GM21360 (cell line): ENCODE results near the gene CPA4.
"Not testable (repeated sequence)": the region's sequence is repeated elsewhere in the genome, so short reads cannot be mapped to it uniquely, and the experiment has no call there.

ENCODE experiments used
- ATAC-seq: cut with Tn5 transposase; IDR thresholded peaks from one replicate; pipeline ENCODE4 v1.9.1; 2021; ENCODE audit warnings: mild to moderate bottlenecking, moderate library complexity; ENCODE audit not compliant: unreplicated experiment

Gene CPA4, protein sequence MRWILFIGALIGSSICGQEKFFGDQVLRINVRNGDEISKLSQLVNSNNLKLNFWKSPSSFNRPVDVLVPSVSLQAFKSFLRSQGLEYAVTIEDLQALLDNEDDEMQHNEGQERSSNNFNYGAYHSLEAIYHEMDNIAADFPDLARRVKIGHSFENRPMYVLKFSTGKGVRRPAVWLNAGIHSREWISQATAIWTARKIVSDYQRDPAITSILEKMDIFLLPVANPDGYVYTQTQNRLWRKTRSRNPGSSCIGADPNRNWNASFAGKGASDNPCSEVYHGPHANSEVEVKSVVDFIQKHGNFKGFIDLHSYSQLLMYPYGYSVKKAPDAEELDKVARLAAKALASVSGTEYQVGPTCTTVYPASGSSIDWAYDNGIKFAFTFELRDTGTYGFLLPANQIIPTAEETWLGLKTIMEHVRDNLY

GRCh38 chr7:130292682-130293257 lies at the start of gene CPA4:
Gene CPA4, plus strand, starts transcription at chr7:130293161. Its CDS starts 20 bp downstream, at chr7:130293181.
- ATAC-seq = no peak

DNA sequence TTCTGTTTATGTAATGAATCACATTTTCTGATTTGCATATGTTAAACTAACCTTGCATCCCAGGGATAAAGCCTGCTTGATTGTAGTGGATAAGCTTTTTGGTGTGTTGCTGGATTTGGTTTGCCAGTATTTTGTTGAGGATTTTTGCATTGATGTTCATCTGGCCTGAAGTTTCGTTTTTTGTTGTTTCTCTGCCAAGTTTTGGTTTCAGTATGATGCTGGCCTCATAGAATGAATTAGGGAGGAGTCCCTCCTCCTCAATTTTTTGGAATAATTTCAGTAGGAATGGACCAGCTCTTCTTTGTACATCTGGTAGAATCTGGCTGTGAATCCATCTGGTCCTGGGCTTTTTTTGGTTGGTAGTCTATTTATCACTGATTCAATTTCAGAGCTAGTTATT lies 49.5 kb upstream of the CPA4 start:
- not testable (repeated sequence) for ATAC-seq

- ATAC-seq = not testable (repeated sequence)
Observed at GRCh38 chr7:130246491-130246890, 46.5 kb upstream of the CPA4 start.

GRCh38 chr7:130248842-130249241 lies 44.1 kb upstream of the CPA4 start:
- ATAC-seq = not testable (repeated sequence)

GRCh38 chr7:130249626-130250025 lies 43.3 kb upstream of the CPA4 start:
- ATAC-seq = not testable (repeated sequence)

- no peak for ATAC-seq
Observed at GRCh38 chr7:130254555-130254954, 38.4 kb upstream of the CPA4 start.

GRCh38 chr7:130256704-130257103 lies 36.3 kb upstream of the CPA4 start:
- no peak for ATAC-seq

DNA sequence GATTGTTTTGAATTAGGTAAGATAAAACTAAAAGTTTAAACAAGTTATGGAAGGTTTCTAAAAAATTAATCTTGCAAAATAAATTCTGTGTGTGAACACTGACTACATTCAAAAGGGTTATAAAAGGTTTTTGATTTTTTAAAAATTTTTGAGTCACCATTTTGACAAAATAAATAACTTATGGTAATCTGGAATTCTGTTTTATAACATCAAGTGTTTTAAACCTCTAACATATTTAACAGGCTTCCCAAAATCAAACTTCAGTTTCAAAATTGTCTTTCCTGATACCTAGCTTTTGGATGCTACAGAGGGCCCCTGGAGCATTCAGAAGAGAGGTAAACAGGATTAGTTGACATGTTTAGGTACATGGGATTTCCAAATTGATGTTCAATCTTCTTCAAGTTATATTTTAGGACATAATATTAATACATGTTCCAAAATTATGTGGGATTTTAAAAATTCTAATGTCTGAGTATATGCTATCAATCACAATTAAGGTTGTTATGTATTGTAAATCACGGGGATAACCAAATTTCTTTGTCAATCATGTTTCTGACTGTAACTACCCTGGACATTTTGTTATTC lies 34.4 kb upstream of the CPA4 start:
- ATAC-seq = no peak

DNA sequence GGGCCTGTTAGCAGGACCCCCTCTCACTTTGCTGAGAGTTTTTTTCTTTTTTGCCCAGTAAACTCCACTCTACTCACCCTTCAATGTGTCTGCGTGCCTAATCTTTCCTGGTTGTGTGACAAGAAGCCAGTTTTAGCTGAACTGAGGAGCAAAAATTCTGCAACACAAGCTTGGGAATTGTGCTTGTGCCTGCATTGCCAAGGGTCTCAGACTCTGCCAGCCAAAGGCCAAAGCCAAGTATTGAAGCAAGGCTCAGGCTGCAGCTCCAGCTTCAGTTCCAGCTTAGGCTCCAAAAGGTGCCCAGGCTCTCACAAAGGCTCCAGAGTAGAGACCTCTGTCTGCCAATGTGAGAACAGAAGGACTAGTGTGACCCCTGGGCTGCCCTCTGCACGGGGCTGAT lies 30.5 kb upstream of the CPA4 start:
- ATAC-seq = no peak

DNA sequence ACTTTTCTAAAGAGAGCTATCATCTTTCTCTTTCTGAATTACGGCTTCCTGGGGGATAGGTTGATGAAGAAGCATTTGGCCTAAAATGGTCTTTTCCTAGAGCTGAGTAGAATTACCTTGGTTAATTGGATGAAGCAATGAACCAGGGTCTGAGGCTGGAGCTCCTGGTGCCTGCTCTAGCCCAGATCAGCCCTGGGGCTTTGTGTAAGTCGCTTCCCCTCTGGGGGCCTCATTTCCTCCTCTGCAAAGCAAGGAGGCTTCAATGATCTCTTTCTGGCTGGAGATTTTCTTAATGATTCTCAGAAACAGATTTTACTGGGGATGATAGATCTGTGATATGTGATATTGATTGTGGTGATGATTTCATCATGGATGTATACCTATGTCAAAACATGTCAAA lies 29.8 kb upstream of the CPA4 start:
- no peak for ATAC-seq

DNA sequence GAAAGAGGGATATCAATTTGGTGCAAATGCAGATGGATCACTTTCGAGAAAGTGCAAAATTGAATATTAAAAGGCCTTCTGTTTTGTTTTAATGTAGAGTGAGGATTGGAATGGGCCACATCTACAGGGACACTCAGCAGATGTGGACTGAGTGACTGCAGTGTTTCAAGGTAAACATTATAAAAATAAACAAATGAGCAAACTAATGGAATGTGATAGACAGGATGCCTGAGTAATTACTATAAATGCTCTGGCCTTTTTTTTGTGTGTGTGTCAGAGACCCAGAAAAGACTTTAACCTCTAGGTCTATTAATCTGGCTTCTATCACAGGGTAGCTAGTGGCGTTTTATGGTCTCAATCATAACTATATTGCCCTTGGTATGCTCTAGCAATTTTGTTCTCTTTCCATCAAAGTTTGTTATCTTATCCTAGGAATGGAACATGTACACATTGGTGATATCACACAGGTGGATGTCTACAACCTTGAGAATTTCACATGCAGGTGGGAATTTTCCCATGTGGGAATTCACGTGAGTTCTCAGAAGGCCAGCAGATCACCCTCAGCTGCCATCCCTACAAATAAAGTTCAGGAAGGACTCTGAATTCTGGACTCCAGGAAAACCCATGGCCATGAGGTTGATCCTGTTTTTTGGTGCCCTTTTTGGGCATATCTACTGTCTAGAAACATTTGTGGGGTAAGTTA lies 26.6 kb upstream of the CPA4 start, which contains the start of gene CPA2:
Gene CPA2 (plus strand): TSS at position 606 of the 703 bp plus-strand sequence. CDS start 19 bp downstream, at position 625.
- ATAC-seq = no peak

- ATAC-seq = no peak
Observed at GRCh38 chr7:130266961-130267321, 26.0 kb upstream of the CPA4 start.

- no peak for ATAC-seq
Observed at GRCh38 chr7:130268463-130269317, 24.3 kb upstream of the CPA4 start.

- ATAC-seq = no peak
Observed at GRCh38 chr7:130269318-130269694, 23.7 kb upstream of the CPA4 start.

- ATAC-seq = no peak
Observed at GRCh38 chr7:130270947-130271800, 21.8 kb upstream of the CPA4 start.

- no peak for ATAC-seq
Observed at GRCh38 chr7:130272381-130273080, 20.4 kb upstream of the CPA4 start.

GRCh38 chr7:130273081-130273932 lies 19.7 kb upstream of the CPA4 start:
- ATAC-seq = no peak

DNA sequence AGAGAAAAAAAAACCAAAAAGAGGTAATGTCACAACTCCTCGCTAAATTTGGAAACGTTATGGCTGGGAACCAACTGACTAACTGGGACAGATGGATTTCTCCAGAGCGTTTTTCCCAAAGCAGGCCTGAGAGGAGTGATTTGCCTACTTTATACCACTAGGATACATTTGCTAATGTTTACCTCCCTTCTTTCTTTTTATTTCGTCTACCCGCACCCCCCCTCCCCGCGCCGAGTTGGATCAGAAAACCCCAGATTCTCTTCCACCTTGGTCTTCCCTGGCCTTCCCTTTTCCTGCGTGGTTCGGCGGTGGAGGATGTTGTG lies 19.1 kb upstream of the CPA4 start:
- no peak for ATAC-seq
